A673 (cell line): ENCODE data around the gene SOX1. TPM values are rescaled to one million over a fixed set of nuclear protein-coding genes. Genes with fewer than 3 reads are reported as not detected.

Source experiments
- BruUV-seq: library from RNA; stranded (reverse); fragments of 400-500 nt; replicated peaks from 2 replicates; lab custom pipeline; 2021; lab: Mats Ljungman, UMichigan
- CTCF ChIA-PET: fragments of 300-600 bp; sonication (Branson Sonifier 250); formaldehyde crosslinking; loops from one replicate; lab custom pipeline; 2022; ENCODE audit warnings: antibody characterized with exemption; lab: Charles Lee
- POLR2A ChIA-PET: fragments of 300-600 bp; sonication (Branson Sonifier 250); formaldehyde crosslinking; loops from one replicate; lab custom pipeline; 2022; ENCODE audit warnings: antibody characterized with exemption; ENCODE audit not compliant: low non-redundant PET; lab: Charles Lee
- DNase-seq: peaks from one replicate; pipeline ENCODE4 v3.0.0-alpha.2; 2015; ENCODE audit warnings: low spot score
- H3K27ac ChIP-seq: fragments of 200-600 bp; sonication (generic); 2 replicates; pipeline ENCODE4 v1.5.1; 2016; ENCODE audit warnings: mixed run types, low read depth, mild to moderate bottlenecking, mixed read lengths, antibody characterized with exemption, low read length; ENCODE audit not compliant: poor library complexity, severe bottlenecking
- H3K27me3 ChIP-seq: fragments of 200-600 bp; sonication (generic); replicated peaks from 2 replicates; pipeline ENCODE4 v1.6.1; 2017; ENCODE audit warnings: mixed run types, low read depth, mild to moderate bottlenecking, mixed read lengths, antibody characterized with exemption, low read length; ENCODE audit not compliant: insufficient read depth, poor library complexity
- H3K36me3 ChIP-seq: fragments of 200-600 bp; sonication (generic); 2 replicates; pipeline ENCODE4 v1.6.1; 2016; ENCODE audit warnings: mixed run types, mild to moderate bottlenecking, mixed read lengths, antibody characterized with exemption, low read length; ENCODE audit not compliant: insufficient read depth, poor library complexity, severe bottlenecking
- H3K4me1 ChIP-seq: fragments of 200-600 bp; sonication (generic); 2 replicates; pipeline ENCODE4 v1.6.1; 2017; ENCODE audit warnings: mixed run types, mild to moderate bottlenecking, mixed read lengths, antibody characterized with exemption, low read length; ENCODE audit not compliant: insufficient read depth, poor library complexity, severe bottlenecking
- H3K4me3 ChIP-seq: fragments of 200-600 bp; sonication (generic); 2 replicates; pipeline ENCODE4 v1.5.1; 2016; ENCODE audit warnings: low read depth, mixed run types, mild to moderate bottlenecking, mixed read lengths, low read length; ENCODE audit not compliant: poor library complexity, severe bottlenecking
- H3K9me3 ChIP-seq: fragments of 200-600 bp; sonication (generic); 2 replicates; pipeline ENCODE4 v1.6.1; 2016; ENCODE audit warnings: mixed run types, low read depth, mild to moderate bottlenecking, mixed read lengths, antibody characterized with exemption, low read length; ENCODE audit not compliant: poor library complexity, severe bottlenecking
- EZH2 ChIP-seq: fragments of 200-600 bp; sonication (generic); IDR thresholded peaks from 2 replicates; pipeline ENCODE4 v1.6.1; 2017; ENCODE audit warnings: borderline replicate concordance, low read depth, mild to moderate bottlenecking, mixed read lengths, antibody characterized with exemption, low read length; ENCODE audit not compliant: poor library complexity, severe bottlenecking
- intact Hi-C: fragments of 100-400 bp; cut with micrococcal nuclease; formaldehyde crosslinking; loops from one replicate; pipeline ENCODE4 v1.10.0; 2022; ENCODE audit not compliant: unreplicated experiment
- total RNA-seq: library from RNA; stranded (reverse); gene quantifications from 2 replicates; pipeline ENCODE4 v1.2.3, GENCODE V29; 2021
- TF ChIP-seq, protein P1 (sequence below): fragments of 300-800, 200-600 bp; sonication (generic); conservative IDR thresholded peaks from 2 replicates; pipeline ENCODE4 v1.5.1; 2017; ENCODE audit warnings: low read depth, mild to moderate bottlenecking, antibody characterized with exemption, low read length, moderate library complexity, mixed read lengths

Gene SOX1
- total RNA-seq, 1 experiment from 2014 or later, result 56.6 TPM

DNA sequence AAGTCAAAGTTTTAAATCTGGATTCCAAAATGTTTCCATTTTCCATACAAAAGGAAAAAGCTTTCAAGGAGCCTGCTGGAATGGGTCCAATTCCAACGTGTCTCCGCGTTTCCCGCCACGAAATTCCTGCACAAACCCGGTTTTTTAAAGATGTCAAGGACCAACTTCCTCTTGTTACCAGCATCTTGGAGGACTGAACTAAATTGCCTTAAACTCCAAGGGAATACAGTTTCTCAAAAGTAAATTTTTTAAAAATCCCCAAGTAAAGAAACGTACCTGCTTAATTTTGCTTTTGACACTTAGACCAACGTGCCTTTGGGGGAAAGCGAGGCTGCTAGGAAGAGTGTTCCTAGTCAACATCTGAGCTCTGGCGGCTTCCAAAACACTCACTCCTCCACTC is 12.3 kb upstream of the SOX1 start:
- POLR2A ChIA-PET, result no interaction called here
- no TSS peak for BruUV-seq
- H3K4me1 ChIP-seq, result no peaks in the 10 kb centered on the region
- H3K9me3 ChIP-seq, result no peaks in the 10 kb centered on the region
- peaks cover 93% of the 10 kb centered on the region for H3K27me3 ChIP-seq
- no peak overlapping the region for H3K4me3 ChIP-seq
- DNase-seq, result no peak
- no peak overlapping the region for H3K27ac ChIP-seq
- intact Hi-C loops, result no loop called here
- H3K36me3 ChIP-seq, result no peaks in the 10 kb centered on the region
- TF ChIP-seq, protein P1, sequence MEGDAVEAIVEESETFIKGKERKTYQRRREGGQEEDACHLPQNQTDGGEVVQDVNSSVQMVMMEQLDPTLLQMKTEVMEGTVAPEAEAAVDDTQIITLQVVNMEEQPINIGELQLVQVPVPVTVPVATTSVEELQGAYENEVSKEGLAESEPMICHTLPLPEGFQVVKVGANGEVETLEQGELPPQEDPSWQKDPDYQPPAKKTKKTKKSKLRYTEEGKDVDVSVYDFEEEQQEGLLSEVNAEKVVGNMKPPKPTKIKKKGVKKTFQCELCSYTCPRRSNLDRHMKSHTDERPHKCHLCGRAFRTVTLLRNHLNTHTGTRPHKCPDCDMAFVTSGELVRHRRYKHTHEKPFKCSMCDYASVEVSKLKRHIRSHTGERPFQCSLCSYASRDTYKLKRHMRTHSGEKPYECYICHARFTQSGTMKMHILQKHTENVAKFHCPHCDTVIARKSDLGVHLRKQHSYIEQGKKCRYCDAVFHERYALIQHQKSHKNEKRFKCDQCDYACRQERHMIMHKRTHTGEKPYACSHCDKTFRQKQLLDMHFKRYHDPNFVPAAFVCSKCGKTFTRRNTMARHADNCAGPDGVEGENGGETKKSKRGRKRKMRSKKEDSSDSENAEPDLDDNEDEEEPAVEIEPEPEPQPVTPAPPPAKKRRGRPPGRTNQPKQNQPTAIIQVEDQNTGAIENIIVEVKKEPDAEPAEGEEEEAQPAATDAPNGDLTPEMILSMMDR, result no peak
- TF ChIP-seq EZH2, result no peak
- CTCF ChIA-PET, result interaction anchor here (0.7 kb wide), 1 partner anchor 400 kb away, joined by 3 read pairs; no protein-coding TSS in a partner anchor

DNA sequence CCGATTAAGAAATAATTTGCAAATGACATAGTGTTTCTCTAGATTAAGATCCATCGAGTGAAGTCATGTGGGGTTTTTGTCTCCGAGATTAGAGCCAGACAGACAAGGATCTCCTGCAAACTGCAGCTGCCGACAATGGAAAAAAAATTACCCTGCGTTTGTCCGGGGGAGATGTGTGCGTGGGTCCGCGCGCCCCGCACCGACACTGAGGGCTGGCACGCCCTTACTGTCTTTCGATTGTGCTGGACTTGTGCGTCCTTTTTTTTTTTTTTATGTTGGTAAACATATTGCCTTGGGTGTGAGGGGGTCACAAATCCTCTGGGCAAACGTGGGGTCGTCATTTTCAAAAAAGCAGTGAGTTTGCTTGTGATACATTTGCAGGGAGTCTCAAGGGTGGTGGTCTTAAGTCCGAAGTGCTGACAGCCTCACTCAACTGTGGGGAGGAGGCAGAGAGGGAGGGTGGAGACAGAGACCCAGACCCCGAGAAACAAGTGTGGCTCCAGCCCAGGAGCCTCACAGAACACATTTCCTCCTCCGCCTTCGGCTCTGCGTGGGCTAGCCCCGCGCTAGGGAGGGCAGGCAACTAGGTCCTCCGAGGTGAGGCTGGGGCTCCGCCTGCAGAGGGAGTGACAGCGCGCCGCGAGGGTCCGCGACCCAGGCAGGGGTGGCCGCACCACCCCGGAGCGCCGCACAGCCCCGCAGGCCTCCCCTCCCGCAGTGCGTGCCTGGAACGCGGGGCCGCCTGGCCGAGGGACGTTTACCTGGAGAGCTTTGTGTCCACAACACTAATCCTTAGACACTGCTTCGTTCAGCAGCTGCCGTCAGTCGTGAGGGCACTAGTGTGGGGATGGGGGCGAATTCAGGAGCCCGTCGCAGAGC is 11.7 kb upstream of the SOX1 start:
- Histone ChIP-seq H3K9me3 (no peaks in the 10 kb centered on the region), H3K27me3 (peaks cover 97% of the 10 kb centered on the region), H3K4me1 (no peaks in the 10 kb centered on the region), H3K36me3 (no peaks in the 10 kb centered on the region), H3K27ac (no peak overlapping the region), H3K4me3 (peak overlapping the region; percentile 58)
- ChIA-PET CTCF (interaction anchor here (0.7 kb wide), 1 partner anchor 400 kb away, joined by 3 read pairs; no protein-coding TSS in a partner anchor), POLR2A (no interaction called here)
- TF ChIP-seq, protein P1, result no peak
- no peak for TF ChIP-seq EZH2
- DNase-seq, result peak; percentile 28
- no TSS peak for BruUV-seq
- intact Hi-C loops, result no loop called here

DNA sequence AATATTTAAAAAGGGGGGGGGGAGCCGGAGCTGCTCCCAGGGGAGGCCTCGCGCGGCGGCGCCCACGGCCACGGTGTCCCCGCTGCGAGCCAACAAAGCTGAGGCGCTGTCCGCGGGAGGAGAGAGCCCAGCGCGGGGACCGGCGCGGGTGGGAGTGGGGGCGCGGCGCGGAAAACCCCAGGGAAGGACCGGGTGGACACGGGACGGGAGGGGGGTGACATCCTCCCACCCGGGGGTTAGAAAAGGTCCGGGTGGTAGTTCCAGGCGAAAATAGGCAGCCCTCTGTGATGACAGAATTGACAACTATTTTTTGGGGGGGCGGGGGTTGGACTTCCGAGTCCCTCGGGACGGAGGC is 11.1 kb upstream of the SOX1 start:
- no peaks in the 10 kb centered on the region for H3K4me1 ChIP-seq
- no peaks in the 10 kb centered on the region for H3K36me3 ChIP-seq
- TF ChIP-seq, protein P1, result no peak
- no peak for TF ChIP-seq EZH2
- DNase-seq, result no peak
- intact Hi-C loops, result no loop called here
- CTCF ChIA-PET, result no interaction called here
- H3K4me3 ChIP-seq, result peak overlapping the region; percentile 58
- no peaks in the 10 kb centered on the region for H3K9me3 ChIP-seq
- no peak overlapping the region for H3K27ac ChIP-seq
- H3K27me3 ChIP-seq, result peaks cover 100% of the 10 kb centered on the region
- POLR2A ChIA-PET, result no interaction called here
- BruUV-seq, result no TSS peak
